DMS153 (cell line): ENCODE measurements around the gene STPG2.
A peak's percentile ranks its signal among the peaks of the same experiment; 100 is the strongest.
"Not testable (repeated sequence)": the region's sequence is repeated elsewhere in the genome, so short reads cannot be mapped to it uniquely, and the experiment has no call there.

Source experiments
- DNase-seq: peaks from one replicate; lab custom pipeline; 2025; lab: John Stamatoyannopoulos, UW

STPG2 gene

DNA sequence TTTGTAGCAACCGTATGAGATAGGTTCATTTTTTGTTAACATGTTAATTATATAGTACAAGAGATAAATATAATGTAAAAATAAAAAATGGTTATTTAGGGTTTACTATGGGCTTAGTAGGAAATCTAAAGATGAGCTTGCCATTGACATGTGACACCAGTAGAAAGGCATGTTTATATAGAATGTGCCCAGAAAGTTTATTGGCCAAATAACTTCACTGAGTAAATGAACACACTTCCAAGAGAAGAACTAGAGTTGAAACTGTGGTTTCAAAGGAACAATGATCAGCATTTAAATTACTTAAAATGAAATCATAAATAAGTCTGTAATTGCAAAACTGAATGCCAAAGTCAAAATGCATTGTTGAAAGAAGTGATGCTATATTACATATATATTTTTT is 503.3 kb downstream of the STPG2 start:
- DNase-seq: no peak

GRCh38 chr4:97633831-97634230 is 509.4 kb downstream of the STPG2 start:
- DNase-seq: not testable (repeated sequence)

DNA sequence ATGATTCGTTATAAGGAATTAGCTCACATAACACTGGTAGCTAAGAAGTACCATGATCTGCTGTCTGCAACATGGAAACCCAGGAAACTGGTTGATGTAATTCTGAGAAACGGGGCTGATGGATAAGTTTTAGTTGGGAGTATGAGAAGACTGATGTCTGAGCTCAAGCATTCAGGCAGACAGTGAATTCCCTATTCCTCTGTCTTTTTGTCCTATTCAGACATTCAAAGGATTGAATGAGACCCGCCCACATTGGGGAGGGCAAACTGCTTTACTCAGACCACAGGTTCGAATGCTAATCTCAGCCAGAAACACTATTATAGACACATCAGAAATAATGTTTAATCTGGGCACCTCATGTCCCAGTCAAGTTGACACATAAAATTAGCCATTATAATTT is 515.5 kb downstream of the STPG2 start:
- DNase-seq: no peak

DNA sequence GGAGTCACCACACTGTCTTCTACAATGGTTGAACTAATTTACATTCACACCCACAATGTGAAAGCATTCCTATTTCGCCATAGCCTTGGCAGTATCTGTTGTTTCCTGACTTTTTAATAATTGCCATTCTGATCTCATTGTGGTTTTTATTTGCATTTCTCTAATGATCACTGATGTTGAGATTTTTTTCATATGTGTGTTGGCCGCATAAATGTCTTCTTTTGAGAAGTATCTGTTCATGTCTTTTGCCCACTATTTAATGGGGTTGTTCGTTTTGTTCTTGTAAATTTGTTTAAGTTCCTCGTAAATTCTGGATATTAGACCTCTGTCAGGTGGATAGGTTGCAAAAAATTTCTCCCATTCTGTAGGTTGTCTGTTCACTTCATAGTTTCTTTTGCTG is 519.1 kb downstream of the STPG2 start:
- DNase-seq: no peak

- no peak for DNase-seq
Measured at GRCh38 chr4:97605932-97606331, 537.3 kb downstream of the STPG2 start.

GRCh38 chr4:97593248-97593647 is 550.0 kb downstream of the STPG2 start:
- no peak for DNase-seq

GRCh38 chr4:97590266-97590665 is 553.0 kb downstream of the STPG2 start:
- DNase-seq: no peak

- no peak for DNase-seq
Measured at GRCh38 chr4:97589481-97590196, 553.6 kb downstream of the STPG2 start.

- no peak for DNase-seq
Measured at GRCh38 chr4:97587912-97588311, 555.4 kb downstream of the STPG2 start.

DNA sequence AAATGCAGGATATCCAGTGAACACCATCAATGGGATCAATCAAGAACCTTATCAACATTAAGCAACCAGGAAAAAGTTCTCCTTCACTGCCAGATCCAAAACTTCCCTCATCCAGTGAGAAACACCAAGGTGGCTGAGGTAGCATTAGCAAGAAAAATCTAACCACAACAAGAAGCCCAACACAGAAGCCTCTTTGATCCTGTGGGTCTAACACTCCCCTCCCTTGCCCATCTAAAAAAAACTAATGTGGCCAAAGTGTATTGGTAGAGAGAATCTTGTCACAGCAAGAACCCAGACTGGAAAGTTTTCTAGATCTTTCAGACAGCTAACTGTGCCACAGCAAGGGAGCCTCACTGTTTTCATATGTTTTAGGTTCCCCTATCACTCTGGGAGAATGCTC is 558.0 kb downstream of the STPG2 start:
- DNase-seq: no peak

DNA sequence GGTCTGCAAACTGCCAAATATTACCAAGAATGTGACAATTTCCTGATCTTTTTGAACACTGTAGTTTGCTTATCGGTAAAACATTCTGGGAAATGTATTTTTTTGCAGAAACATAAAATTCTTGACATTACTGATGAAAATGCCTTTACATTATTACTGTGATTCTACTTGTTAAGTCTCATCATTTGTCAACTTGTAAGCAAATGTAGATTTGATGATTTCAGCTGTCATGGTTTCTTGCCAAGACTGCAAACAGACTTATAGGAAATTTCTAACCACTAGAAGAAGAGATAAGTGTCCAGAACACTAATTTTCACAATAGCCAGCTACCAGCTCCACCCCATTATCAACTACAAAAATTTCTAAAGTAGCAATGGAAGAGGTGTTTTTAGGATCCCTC is 560.4 kb downstream of the STPG2 start:
- no peak for DNase-seq

DNA sequence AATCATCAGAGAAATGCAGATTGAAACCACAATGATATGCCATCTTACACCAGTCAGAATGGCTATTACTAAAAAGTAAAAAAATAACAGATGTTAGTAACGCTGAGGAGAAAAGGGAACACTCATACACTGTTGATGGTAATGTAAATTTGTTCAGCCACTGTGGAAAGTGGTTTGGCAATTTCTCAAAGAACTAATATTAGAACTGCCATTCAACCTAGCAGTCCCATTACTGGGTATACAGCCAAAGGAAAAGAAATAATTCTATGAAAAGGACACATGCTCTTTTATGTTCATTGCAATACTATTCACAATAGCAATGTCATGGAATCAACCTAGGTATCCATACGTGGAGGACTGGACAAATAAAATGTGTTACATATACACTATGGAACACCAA is 566.3 kb downstream of the STPG2 start:
- DNase-seq: peak; percentile 1

DNA sequence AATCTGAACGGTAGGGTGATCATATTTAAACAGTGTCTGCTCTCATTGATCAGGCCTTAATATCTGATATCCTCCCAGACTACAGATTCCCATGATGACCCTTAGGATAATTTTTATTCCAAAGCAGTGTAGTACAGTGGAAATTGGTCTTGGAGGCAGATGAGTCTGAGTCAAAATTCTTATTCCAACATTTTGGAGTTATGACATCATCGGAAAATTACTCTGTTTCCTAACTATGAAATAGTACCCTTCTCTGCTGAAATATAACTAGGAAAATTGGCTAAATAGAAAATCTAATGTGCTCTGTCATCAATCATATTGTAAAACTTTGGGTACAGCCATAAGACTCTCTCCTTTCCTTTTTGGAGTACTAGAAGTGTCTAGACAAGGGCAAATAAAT is 583.3 kb downstream of the STPG2 start:
- DNase-seq: no peak

- DNase-seq: no peak
Measured at GRCh38 chr4:97558204-97558778, 585.0 kb downstream of the STPG2 start.

DNA sequence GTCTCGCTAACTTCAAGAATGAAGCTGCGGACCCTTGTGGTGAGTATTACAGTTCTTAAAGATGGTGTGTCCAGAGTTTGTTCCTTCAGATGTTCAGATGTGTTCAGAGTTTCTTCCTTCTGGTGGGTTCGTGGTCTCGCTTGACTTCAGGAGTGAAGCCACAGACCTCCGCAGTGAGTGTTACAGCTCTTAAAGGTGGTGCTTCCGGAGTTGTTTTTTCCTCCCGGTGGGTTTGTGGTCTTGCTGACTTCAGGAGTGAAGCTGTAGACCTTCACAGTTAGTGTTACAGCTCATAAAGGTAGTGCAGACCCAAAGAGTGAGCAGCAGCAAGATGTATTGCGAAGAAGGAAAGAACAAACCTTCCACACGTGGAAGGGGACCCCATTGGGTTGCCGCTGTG is 592.6 kb downstream of the STPG2 start:
- not testable (repeated sequence) for DNase-seq

GRCh38 chr4:97548943-97549583 is 594.2 kb downstream of the STPG2 start:
- DNase-seq: no peak

DNA sequence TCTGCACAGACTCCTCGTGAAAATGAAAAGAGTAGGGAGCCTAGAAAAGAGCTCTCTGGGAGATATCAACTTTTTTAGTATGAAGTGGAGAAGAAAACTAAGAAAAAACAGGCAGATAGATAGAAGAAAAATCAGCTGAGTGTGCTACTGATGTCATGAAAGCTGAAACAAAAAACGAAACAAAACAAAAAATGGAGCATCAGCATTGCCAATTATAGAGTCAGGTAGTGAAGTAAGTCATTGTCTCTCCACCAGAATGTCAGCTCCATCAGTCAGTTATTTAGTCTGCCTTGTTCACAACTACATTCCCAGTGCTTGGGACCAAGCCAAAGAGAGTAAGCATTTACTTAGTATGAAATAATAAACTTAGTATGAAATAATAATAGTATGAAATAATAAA is 595.1 kb downstream of the STPG2 start:
- no peak for DNase-seq

DNA sequence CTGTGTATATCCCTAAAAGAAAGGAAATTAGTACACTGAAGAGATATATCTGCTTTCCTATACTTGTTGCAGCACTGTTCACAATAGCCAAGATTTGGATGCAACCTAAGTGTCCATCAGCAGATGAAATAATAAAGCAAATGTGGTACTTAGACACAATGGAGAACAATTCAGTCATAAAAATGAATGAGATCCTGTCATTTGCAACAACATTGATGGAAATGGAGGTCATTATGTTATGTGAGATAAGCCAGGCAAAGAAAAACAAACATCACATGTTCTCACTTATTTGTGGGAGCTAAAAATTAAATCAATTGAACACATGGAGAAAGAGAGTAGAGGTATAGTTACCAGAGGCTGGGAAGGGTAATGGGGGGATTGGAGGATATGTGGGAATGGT is 611.9 kb downstream of the STPG2 start:
- peak; percentile 10 for DNase-seq

DNA sequence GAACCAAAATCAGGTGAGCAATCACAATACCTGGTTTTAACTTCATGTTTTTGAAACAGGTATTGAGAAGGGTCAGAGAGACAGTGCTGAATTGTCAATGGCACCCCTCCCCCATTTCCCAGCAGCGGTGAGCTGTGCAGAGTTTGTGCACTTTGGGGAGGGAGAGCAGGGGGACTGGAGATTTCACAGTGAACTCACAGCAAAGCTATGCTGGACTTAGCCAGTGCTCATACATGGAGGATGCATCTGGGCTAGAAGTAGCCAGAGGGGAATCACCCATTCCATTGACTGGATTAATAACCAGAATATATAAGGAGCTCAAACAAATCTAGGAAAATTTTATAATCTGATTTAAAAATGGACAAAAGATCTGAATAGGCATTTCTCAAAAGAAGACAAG is 612.6 kb downstream of the STPG2 start:
- DNase-seq: no peak

DNA sequence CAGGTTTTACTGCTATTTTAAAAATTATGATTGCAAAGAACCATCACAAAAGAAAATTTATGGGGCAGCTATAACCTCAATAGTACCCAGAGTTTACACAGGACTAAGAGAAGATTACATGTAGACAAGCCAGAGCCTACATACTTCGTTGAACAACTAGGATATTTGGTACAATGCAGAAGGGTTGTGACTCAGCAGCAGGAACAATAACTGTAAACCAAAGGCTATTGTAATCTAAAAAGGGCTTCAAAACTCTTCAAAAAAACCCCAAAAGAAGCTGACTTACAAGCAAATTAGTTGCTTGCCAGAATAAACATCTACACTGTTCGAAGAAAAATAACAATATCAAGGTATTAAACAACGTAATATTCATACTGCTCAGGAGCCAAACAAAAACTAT is 618.0 kb downstream of the STPG2 start:
- no peak for DNase-seq

- DNase-seq: no peak
Measured at GRCh38 chr4:97517939-97518338, 625.3 kb downstream of the STPG2 start.

GRCh38 chr4:97513917-97514316 is 629.4 kb downstream of the STPG2 start:
- DNase-seq: no peak
